Loucy (cell line): ENCODE results near the gene RACGAP1.

Experiments used
- EZH2phosphoT487 ChIP-seq: fragments of 200-600 bp; IDR thresholded peaks from 2 replicates; pipeline ENCODE4 v1.6.1; 2018; ENCODE audit warnings: antibody characterized with exemption, mild to moderate bottlenecking, moderate library complexity, borderline replicate concordance
- TF ChIP-seq, protein P1 (sequence below): fragments of 200-600 bp; sonication (generic); conservative IDR thresholded peaks from 2 replicates; pipeline ENCODE4 v1.5.1; 2014; ENCODE audit warnings: mild to moderate bottlenecking, antibody characterized with exemption, low read length

DNA sequence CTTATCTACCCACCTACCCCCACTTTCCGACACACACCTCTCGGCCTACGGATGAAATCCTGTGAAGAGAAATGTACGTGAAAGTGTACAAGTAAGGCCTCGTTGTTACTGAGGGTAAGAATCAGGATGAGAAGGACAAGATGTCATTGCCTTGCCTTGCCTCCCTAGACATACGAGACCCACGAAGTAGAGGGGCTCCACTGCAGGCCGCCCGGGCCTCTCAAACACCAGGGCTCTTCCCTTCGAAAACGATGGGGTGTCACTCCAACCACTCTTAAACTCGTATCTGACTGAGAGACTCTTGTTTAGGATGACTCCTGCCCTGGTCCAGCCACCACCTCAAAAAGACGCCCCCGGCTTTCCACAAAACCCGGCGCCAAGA is 498 bp downstream of the RACGAP1 start:
- TF ChIP-seq, protein P1, sequence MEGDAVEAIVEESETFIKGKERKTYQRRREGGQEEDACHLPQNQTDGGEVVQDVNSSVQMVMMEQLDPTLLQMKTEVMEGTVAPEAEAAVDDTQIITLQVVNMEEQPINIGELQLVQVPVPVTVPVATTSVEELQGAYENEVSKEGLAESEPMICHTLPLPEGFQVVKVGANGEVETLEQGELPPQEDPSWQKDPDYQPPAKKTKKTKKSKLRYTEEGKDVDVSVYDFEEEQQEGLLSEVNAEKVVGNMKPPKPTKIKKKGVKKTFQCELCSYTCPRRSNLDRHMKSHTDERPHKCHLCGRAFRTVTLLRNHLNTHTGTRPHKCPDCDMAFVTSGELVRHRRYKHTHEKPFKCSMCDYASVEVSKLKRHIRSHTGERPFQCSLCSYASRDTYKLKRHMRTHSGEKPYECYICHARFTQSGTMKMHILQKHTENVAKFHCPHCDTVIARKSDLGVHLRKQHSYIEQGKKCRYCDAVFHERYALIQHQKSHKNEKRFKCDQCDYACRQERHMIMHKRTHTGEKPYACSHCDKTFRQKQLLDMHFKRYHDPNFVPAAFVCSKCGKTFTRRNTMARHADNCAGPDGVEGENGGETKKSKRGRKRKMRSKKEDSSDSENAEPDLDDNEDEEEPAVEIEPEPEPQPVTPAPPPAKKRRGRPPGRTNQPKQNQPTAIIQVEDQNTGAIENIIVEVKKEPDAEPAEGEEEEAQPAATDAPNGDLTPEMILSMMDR: no peak
- no peak for TF ChIP-seq EZH2phosphoT487
